NCI-H2029 treated with DMSO at 0.1 percent for 48 hours (cell line): ENCODE measurements around the gene NRBF2.
A peak's percentile ranks its signal among the peaks of the same experiment; 100 is the strongest.
"Not testable (repeated sequence)": the region's sequence is repeated elsewhere in the genome, so short reads cannot be mapped to it uniquely, and the experiment has no call there.

ENCODE experiments used
- DNase-seq: peaks from one replicate; lab custom pipeline; 2025; lab: John Stamatoyannopoulos, UW

Gene NRBF2

GRCh38 chr10:63119041-63119440 is 14.1 kb upstream of the NRBF2 start:
- DNase-seq, result no peak

GRCh38 chr10:63120554-63120953 is 12.6 kb upstream of the NRBF2 start:
- no peak for DNase-seq

GRCh38 chr10:63123727-63124362 is 9.3 kb upstream of the NRBF2 start:
- DNase-seq, result no peak

GRCh38 chr10:63125459-63125858 is 7.7 kb upstream of the NRBF2 start:
- DNase-seq, result no peak

- DNase-seq, result no peak
Measured at GRCh38 chr10:63128443-63128842, 4.7 kb upstream of the NRBF2 start.

GRCh38 chr10:63129888-63130287 is 3.2 kb upstream of the NRBF2 start:
- DNase-seq, result no peak

GRCh38 chr10:63132651-63133055 is 475 bp upstream of the NRBF2 start:
- no peak for DNase-seq

- no peak for DNase-seq
Measured at GRCh38 chr10:63133821-63134557, 861 bp downstream of the NRBF2 start.

GRCh38 chr10:63137306-63137705 is 4.2 kb downstream of the NRBF2 start:
- no peak for DNase-seq

- no peak for DNase-seq
Measured at GRCh38 chr10:63140077-63140476, 6.9 kb downstream of the NRBF2 start.

GRCh38 chr10:63142136-63142535 is 9.0 kb downstream of the NRBF2 start:
- DNase-seq, result no peak

- no peak for DNase-seq
Measured at GRCh38 chr10:63143987-63144386, 10.9 kb downstream of the NRBF2 start.

- no peak for DNase-seq
Measured at GRCh38 chr10:63145782-63146181, 12.7 kb downstream of the NRBF2 start.

- no peak for DNase-seq
Measured at GRCh38 chr10:63146503-63146902, 13.4 kb downstream of the NRBF2 start.

GRCh38 chr10:63150745-63151144 is 17.6 kb downstream of the NRBF2 start:
- DNase-seq, result no peak

GRCh38 chr10:63153868-63154545 is 20.9 kb downstream of the NRBF2 start:
- DNase-seq, result not testable (repeated sequence)

- DNase-seq, result no peak
Measured at GRCh38 chr10:63154546-63155387, 21.6 kb downstream of the NRBF2 start.

GRCh38 chr10:63155388-63156020 is 22.4 kb downstream of the NRBF2 start:
- no peak for DNase-seq

- no peak for DNase-seq
Measured at GRCh38 chr10:63156236-63156635, 23.1 kb downstream of the NRBF2 start.

- peak; percentile 47 for DNase-seq
Measured at GRCh38 chr10:63157845-63158624, 24.9 kb downstream of the NRBF2 start.

- no peak for DNase-seq
Measured at GRCh38 chr10:63161592-63161991, 28.5 kb downstream of the NRBF2 start.
